Left lobe of liver (tissue), 2 donors: ENCODE measurements around the gene PHEX. TPM values are rescaled to one million over a fixed set of nuclear protein-coding genes. Genes with fewer than 3 reads are reported as not detected.
A peak's percentile ranks its signal among the peaks of the same experiment; 100 is the strongest.

Experiments used
- ATAC-seq: fragments of 200-7000 bp; cut with Tn5 transposase; one replicate; pipeline ENCODE4 v1.9.1; 2020; ENCODE audit warnings: mild to moderate bottlenecking, moderate library complexity
- DNase-seq: peaks from one replicate; pipeline ENCODE4 v3.0.0-alpha.2; 2020; ENCODE audit warnings: low spot score
- total RNA-seq: library from RNA; stranded (reverse); gene quantifications from one replicate; pipeline ENCODE4 v1.2.1, GENCODE V29; 2021
- donor health status: DM: no; HTN: no; CAD: no; lungs with moderate emphysema.
- donor health status: DM: no; HTN: yes; CAD: no.

PHEX gene
- total RNA-seq, 1 donor from 2014 or later = not detected

DNA sequence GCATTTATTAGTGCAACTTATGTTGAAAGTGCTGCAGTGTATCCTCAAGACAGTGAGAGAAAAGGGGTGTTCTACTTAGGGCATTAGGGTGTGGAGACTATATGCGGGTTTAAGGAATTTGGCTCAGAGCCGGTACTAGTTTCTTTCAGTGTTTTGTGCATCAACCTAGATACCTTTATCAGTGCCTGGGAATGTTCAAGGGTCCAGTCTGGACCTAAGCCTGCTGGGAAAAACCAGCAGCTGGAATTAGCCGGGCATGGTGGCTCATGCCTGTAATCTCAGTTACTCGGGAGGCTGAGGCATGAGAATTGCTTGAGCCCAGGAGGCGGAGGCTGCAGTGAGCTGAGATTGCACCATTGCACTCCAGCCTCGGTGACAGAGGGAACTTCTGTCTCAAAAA is 7.4 kb downstream of the PHEX start:
- no peak for ATAC-seq

DNA sequence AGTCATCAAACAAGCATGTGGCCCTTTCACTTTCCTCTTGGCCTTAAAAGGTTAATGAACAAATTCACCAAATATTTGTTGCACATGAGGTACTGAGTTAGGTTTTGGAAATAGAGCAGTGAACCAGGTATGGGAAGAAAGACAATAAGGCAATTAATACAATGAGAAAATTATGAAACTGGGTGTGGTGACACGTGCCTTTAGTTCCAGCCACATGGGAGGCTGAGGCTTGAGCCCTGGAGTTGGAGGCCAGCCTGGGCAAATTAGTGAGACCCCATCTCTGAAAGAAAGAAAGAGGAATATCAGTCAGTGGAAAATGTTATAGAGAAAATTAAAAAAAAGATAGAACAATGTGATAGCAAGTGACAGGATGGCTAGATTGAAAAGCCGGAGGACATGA is 8.1 kb downstream of the PHEX start:
- ATAC-seq (no peak), DNase-seq (no peak)

More for the DNA sequence above, 7.4 kb downstream of the PHEX start:
- no peak for DNase-seq

DNA sequence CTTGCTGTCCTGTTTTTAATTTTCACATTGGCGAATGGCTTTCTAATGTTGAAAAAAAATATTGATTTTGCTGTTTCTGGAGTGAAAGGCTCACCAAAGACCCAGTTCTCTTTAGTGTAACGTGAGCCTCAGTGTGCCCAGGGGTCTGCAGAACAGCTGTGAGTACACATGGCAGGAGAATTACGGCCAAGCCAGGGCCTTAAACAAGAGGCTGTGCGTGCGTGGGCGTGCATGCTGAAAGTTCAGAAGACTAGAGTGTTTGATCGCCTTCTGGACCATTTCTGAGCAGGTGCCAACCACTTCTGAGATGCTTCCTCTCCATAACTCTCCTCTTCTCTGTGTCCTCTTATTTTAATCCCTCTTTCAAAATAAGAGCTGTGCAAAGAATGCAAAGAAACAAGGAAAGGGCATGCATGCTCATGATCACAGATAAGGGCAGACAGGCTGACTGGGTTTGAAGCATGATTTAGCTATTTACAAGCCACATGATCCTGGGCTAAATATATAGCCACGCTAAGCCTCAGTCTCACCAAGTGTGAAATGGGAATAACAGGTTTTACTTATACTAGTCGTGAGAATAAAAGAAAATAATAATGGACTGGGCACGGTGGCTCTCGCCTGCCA is 9.9 kb downstream of the PHEX start:
- DNase-seq (no peak), ATAC-seq (no peak)

DNA sequence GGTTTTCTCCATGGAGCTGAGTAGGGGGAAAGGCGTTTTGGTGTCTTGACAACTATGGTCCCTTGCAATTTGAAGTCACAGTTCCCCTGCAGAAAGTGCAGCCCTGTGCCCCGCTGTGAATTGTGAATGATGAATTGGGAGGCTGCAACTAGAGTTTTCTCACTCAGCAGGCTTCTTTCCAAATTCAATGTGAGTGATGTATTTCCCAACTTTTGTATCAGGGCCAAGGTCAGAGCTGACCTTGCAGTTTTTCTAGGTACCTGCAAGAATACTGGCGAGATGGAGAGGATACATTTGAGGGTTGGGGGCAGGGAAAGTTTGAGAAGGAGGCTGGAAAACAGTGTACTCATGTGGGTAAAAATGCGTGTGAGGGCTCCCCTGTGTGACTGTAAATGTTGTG is 11.7 kb downstream of the PHEX start:
- DNase-seq (peak; percentile 41), ATAC-seq (peak; percentile 34)

DNA sequence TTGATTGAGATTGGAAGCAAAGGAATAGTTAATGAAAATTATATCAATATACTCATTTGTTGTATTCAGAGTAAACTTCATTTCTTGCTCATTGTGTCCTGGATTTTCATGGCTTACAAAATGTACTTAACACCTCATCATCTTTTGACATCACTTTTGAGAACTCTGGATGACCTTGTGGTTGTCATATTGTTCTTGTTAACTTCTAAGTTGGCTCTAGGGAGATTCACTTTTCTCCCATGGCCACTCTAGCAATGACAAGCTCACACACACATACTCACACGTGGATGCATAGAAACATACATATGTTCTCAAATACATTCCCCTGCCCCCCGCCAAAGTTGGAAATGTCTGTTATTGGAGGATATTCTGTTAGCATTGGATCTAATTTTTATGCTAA is 15.3 kb downstream of the PHEX start:
- DNase-seq = no peak
- ATAC-seq = no peak

DNA sequence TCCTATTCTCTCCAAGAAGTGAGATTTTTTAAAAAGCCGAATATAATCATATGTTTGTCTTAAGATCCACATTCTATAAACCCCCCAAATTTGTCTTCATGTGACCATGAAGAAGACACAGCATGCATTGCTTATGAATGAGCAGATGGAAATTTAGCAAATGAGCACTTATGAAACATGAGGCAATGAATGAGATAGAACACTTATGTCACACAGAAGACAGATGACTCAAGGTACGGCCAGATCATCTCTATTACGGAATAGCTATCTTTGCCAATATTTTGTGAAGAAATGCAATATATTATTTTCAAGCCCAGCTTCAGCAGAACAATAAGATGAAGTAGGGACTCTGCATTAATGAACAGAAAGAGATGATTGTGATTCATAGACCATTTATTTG is 21.4 kb downstream of the PHEX start:
- DNase-seq (no peak), ATAC-seq (no peak)

DNA sequence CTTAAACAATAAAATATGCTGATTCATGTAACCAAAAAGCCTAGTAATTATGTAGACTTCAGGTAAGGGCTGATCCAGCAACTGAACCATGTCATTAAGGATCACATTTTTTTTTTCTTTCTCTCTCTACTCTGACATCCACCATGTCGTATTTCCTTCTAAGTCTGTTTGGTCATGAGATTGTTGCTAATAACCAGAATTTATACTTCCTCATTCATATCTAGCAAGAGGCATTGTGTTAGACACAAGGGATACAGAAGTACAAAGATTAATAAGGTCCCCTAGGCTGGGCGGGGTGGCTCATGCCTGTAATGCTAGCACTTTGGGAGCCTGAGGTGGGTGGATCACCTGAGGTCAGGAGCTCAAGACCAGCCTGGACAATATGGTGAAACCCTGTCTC is 24.1 kb downstream of the PHEX start:
- DNase-seq (no peak), ATAC-seq (no peak)

DNA sequence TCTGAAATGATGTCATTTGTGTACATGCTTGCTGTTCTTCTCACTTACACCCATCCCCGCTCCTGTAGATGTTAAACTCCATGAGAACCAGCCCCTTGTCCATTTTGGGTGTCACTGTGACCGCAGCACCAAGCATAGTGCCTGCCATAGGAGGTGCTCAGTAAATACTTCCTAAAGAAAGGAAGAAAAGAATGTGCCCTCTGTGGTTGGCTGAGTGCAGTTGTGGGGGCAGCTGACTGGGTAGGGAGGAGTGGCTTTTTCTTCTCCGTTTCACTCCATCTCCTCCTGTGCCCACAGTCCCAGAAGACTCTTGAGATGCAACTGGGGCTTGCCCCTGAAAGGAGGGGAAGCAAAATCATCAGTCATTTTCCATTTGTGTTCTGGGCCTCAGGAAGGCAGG is 25.5 kb downstream of the PHEX start:
- ATAC-seq = no peak
- no peak for DNase-seq

DNA sequence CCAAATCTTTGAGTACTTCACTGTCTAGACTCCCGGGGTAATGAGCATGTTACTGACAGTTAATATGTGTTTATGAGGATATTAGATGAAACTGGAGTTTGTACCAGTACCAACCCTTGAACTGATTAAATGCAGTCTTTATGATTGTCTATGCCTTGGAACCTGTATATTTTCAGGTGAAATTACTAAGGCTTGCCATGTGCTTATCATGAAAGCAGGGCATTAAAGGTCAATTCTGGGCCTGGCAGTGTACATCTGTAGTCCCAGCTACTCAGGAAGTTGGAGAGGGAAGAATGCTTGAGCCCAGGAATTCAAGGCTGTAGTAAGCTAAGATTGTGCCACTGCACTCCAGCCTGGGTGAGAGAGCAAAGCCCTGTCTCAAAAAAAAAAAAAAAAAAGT is 27.6 kb downstream of the PHEX start:
- ATAC-seq (no peak), DNase-seq (no peak)

DNA sequence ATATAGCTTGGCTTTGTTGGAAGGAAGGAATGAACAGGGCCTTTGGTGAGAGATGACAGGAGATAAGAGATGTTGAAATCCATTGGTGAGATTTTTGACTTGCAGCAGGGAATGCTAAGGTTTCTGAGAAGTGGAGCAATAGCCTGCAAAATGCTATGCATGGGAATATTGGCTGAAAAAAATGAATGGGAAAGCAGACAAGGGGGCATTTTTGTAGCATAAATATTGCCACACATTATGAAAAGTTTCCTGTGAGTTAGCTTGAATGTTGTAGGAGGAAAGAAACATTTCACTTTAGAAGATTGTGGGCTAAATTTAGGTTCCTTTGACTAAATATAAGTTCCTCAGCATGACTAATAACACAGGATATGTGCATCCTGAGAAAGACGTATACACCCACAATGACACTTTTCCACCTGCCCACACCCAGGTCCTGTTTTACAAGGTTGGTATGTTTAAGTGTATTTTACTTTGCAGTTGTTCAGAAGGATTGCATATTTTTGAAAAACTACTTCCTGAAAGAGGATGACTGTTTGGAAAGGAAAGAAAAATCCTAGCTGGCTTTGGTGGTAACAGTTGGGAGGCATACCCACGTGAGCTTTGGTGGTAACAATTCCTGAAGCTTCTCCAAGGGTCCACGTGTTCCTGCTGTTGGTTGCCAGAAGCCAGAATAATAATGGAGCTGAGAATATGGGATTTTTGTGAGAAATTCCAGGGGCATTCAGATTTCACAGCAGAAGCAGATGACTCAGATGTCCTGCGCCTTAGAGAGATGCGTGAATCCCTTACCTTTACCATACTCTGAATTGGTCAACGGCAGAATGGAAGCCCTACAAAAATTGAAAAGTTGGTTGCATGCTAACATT is 28.5 kb downstream of the PHEX start:
- no peak for ATAC-seq

DNA sequence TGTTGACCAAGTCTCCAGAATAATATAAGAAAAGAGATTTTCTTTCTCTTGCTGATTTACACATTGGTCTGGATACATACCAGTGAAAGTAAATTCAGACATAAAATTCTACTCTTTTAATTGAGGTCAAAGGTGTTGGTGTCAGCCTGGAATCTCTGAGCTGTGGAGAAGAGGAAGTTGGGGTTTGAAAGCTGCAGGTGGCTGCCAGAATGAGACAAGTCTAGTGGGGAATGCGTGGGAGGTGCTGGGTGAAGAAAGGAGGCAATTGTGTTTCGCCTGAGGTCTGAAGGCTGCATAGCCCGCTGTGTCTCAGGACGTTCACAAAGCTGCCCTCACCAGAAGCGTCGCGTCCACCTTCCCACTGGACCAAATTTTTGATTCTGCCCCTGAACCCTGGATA is 31.2 kb downstream of the PHEX start:
- no peak for ATAC-seq
- no peak for DNase-seq

More for the DNA sequence above, 28.5 kb downstream of the PHEX start:
- no peak for DNase-seq

DNA sequence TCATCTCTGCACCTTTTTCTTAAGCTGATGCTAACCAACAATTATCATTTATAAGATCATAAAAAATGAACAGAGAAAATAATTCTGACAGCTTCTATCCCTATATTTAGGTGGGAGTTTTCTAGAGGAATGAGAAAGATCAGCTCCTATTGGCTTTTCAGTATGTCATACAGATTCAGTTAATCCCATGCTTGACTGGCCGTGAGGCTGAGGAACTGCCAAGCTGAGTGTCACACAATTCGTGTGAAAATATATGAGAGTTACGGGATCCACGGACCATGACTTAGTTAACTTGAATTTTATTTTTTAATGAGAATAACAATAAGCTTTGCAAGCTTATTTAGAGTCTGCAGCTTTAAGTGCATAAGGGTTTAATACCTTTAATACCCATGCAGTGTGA is 37.5 kb downstream of the PHEX start:
- ATAC-seq = no peak
- no peak for DNase-seq

DNA sequence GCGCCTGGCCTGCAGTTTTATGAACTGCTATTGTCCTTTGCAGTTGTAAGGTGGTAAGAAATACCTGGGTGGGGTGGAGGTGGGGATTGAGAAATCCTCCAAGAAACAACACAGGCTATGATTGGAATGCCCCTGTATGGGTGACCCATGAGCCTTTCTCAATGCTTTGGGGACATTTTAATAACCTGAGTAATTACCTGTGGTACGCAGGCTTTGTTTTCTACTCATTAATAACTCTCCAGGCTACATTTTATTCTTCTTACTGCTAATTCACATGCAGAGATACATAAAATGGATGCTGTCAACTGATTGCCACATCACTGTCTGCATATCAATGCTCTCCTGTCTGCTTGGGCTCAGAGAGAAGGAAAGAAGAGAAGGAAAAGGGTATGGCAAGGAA is 41.8 kb downstream of the PHEX start:
- no peak for DNase-seq
- ATAC-seq = no peak

DNA sequence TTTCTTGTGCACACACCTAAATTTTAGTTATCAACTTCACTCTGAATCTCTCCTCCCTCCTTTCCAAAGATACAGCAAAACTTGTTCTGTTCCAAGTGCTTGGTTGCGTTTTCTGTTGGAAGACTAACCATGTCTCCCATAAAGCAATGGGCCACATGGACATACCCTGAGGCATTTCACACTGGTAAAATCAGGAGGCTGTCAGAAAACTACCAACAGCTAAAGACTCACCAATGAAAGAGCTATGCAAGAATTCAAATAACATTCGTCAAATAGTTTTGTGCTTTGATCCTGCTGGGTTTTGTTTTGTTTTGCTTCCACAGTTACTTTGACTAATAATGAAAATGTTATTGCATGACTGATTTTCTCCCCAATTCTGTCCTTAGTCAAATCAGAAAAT is 46.0 kb downstream of the PHEX start:
- ATAC-seq (no peak), DNase-seq (no peak)

DNA sequence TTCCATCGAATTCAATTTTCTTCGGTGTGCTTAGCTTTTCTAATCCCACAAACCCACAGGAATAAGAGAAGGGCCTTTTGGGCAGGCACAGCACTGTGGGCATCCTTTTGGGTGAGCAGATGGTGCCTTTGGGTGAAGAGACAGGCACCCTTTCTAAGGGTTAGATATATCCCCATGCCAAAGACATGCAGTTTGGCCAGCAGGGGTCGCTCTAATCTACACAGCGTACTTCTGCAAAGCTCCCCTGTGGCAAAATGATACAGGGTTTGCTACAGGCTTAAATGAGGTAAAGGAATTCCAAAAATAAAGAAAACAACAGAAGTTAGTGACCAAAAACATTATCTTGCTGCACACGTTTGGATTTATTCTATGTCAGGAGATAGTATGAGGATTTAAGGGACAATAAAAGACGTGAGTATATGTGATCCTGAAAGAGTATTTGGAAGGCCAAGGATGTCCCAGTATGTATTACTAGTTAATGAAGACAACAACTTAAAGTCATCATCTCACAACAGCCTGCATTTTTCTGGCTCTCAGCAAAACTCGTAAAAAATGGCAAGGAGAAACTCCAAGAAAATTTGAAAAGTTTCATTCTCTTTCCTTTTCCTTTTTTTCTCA is 49.5 kb downstream of the PHEX start:
- DNase-seq (peak; percentile 44), ATAC-seq (peak; percentile 75)

DNA sequence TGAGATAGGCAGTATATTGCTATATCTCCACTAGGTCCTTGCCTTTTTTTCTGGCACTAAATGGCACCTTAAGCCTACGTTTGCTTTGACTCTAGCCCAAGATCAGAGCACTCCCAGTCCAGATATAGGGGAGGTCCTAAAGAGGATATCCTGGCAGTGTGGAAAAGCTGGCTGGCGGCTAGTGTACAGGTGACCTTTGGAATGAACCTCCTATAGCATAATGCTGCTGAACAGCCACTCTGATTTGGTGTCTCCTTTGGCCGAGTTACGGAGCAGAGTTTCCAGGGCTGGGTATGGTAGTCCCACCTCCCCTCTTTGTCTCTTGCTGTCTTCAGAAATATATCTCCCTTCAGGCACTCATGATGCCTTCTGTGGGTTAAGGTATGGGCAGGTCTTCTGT is 53.9 kb downstream of the PHEX start:
- no peak for ATAC-seq
- no peak for DNase-seq

DNA sequence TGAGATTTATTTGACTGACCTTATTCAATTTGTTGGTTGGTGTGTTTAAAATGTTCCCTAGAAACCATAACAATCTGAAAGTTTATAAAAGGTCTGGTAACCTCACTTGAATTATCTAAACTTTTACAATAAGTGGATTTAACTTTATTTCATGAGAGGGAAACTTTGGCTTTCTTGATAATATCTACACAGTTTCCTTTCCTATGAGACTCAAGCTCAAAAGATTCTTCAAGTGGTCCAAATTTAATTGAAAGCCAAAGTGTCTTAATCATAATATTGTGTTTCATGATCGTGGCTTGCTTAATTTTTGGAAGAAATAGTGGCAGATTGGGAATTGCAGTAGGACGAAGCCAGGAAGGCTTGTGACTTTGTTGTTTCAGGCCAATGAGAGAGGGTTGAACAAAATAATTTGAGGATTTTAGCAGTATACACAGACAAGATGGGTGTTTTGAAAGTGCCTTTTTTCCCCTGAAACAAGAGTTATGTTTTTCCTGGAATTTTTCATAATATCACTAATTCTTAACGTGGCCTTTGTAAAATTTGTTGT is 55.0 kb downstream of the PHEX start:
- no peak for ATAC-seq
- DNase-seq = no peak

DNA sequence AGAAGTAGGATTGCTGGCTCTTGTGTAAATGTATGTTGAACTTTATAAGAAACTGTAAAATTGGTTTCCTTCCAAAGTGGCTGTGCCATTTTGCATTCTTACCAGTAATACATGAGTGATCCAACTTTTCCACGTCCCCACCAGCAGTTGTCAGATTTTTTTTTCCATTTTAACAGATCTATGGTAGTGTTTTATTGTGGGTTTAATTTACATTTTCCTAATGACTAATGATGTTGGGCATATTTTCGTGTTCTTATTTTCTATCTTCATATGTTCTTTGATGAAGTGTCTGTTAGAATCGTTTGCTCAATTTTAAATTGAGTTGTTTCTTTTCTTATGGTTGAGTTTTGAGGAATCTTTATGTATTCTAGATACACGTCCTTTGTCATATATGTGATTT is 56.2 kb downstream of the PHEX start:
- ATAC-seq (no peak), DNase-seq (no peak)

DNA sequence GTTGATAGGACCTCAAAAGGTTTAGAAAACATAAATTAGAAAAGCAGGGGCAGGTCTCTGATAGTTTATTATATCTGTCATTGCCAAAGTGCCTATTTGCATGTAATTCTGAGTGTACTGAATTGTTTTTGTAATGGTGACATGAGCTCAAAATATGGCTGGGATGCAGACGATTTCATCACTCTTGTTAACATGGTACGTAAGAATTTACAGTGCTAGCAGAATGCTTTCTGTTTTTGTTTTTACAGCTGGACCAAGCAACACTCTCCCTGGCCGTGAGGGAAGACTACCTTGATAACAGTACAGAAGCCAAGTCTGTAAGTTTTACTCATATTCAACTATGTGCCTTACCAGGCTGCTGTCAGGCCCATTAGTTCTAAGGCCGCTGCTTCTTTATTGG is 58.1 kb downstream of the PHEX start:
- DNase-seq = no peak
- ATAC-seq = no peak

DNA sequence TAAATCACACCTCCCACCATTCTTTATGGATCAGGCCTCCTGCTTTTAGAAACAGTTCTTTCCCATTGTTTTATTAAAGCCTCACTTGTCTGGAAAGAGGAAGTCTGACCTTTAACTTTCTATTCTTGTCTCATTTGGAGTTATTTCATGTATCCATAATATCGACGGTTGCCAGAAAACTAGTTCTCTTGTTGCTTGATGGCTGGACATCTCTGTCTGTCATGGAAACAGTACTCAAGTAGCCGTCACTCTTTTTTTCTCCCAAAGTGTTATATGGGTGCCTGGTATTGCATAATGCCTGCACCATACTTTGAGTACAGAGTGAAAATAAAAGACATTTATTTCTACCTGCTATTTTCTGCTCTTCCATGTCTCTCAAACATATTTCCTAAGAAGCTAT is 61.4 kb downstream of the PHEX start:
- DNase-seq (no peak), ATAC-seq (no peak)

DNA sequence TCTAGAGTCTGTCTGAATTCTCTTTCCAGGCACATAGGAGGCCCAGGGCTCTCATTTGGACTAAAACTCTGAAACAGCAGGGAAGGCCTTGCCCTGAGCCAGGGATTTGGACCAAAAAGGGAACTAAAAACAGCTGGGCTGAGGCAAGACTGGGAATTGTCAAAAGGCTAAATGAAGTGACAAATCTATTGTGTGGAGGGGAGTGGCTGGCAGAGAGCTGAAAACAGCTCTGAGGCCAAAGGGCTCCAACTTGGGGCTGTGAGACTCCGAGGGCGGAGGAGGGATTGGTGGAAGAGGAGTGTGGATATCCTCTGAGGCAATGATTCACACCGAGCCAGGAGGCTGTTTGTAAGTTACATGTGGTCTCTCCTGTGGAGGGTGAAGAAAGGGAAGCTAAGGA is 63.2 kb downstream of the PHEX start:
- no peak for DNase-seq
- no peak for ATAC-seq

DNA sequence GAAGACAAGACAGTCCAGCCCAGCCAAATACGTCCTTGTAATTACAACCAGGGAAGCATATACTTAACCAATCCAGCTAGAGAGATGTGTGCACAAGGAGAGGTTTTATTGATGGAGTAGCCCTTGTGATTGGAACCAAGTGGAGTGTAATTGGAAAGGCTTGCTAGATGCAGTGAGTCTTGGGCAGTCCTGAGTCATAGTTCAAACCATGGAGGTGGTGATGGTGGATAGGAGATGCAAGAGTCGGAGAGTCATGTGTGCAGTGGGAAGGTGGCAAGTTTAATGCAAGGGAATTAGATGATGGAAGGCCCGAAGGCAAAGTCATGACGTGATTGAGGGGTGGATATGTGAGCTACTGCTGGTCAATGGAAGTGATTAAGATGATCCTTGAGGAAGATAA is 63.7 kb downstream of the PHEX start:
- ATAC-seq = no peak
- DNase-seq = no peak
